Spleen (tissue), 11 donors: Measurements from ENCODE around the gene PLEKHA4. TPM values are rescaled to one million over a fixed set of nuclear protein-coding genes. Genes with fewer than 3 reads are reported as not detected.

Source experiments
- DNase-seq: peaks from one replicate; pipeline ENCODE4 v3.0.0-alpha.2; 2020
- H3K27ac ChIP-seq, 8 donors: fragments of 200-600 bp; sonication (generic) in 7 of 8; 1 replicate in 4 of 8; 2 replicates in 4 of 8; pipeline versions ENCODE4 v1.5.0 to v1.8.0; 2016 to 2021; ENCODE audit warnings: inconsistent platforms in 4 of 8, mild to moderate bottlenecking in 4 of 8, moderate library complexity in 1 of 8
- H3K27me3 ChIP-seq, 7 donors: fragments of 200-600 bp; sonication (generic) in 6 of 7; replicated peaks in 1 of 7; 1 replicate in 4 of 7; 2 replicates in 3 of 7; pipeline versions ENCODE4 v1.5.0 to v1.8.0; 2016 to 2021; ENCODE audit warnings: inconsistent platforms in 3 of 7, mild to moderate bottlenecking in 1 of 7
- H3K36me3 ChIP-seq, 6 donors: fragments of 200-600 bp; sonication (generic) in 5 of 6; 1 replicate in 4 of 6; 2 replicates in 2 of 6; pipeline versions ENCODE4 v1.5.0 to v1.8.0; 2016 to 2021; ENCODE audit warnings: inconsistent platforms in 2 of 6
- H3K4me1 ChIP-seq, 6 donors: fragments of 200-600 bp; sonication (generic) in 5 of 6; 1 replicate in 3 of 6; 2 replicates in 3 of 6; pipeline versions ENCODE4 v1.5.0 to v1.8.0; 2016 to 2021; ENCODE audit warnings: inconsistent platforms in 3 of 6
- H3K4me3 ChIP-seq, 8 donors: fragments of 200-600 bp; sonication (generic) in 7 of 8; 1 replicate in 4 of 8; 2 replicates in 4 of 8; pipeline versions ENCODE4 v1.5.0 to v1.8.0; 2016 to 2021; ENCODE audit warnings: inconsistent platforms in 4 of 8, mild to moderate bottlenecking in 4 of 8, moderate library complexity in 2 of 8
- H3K9me3 ChIP-seq, 8 donors: fragments of 200-600 bp; sonication (generic) in 7 of 8; 1 replicate in 4 of 8; 2 replicates in 4 of 8; pipeline versions ENCODE4 v1.5.0 to v1.8.0; 2016 to 2021; ENCODE audit warnings: inconsistent platforms in 4 of 8
- CTCF ChIP-seq, 11 experiments: fragments of 200-600 bp in 7 of 11; fragments of 450-650 bp in 4 of 11; sonication (generic) in 4 of 11; IDR thresholded peaks in 8 of 11; conservative IDR thresholded peaks in 3 of 11; 1 replicate in 7 of 11; 2 replicates in 4 of 11; pipeline versions ENCODE4 v1.4.0 to v1.8.0; 2016 to 2021; ENCODE audit warnings: antibody characterized with exemption in 11 of 11, inconsistent platforms in 4 of 11, mild to moderate bottlenecking in 1 of 11
- POLR2A ChIP-seq, 3 donors: fragments of 450-650 bp; IDR thresholded peaks; one replicate each; pipeline ENCODE4 v1.5.1; 2017; ENCODE audit warnings: antibody characterized with exemption in 3 of 3, mild to moderate bottlenecking in 1 of 3
- POLR2AphosphoS5 ChIP-seq, 3 donors: sonication (generic); formaldehyde crosslinking; IDR thresholded peaks; one replicate each; pipeline ENCODE4 v1.5.1; 2017; ENCODE audit warnings: antibody characterized with exemption in 3 of 3
- WGBS, 5 donors: extraction: QIAGEN DNeasy Blood & Tissue Kit in 3 of 5; methylation state at CpG; one replicate each; pipeline versions ENCODE4 v1.1.5 to v1.1.7; 2013 to 2018; 5-methylcytosine and 5-hydroxymethylcytosine counted together
- intact Hi-C: fragments of 100-400 bp; cut with DNase I; formaldehyde crosslinking; loops from one replicate; pipeline ENCODE4 v1.15.0; 2023; ENCODE audit warnings: low total_unique reads
- polyA plus RNA-seq, 3 donors: library from polyadenylated mRNA; stranded (reverse); fragments of 200-250 nt; gene quantifications; one replicate each; pipeline ENCODE4 v1.2.1, GENCODE V29; 2013
- total RNA-seq, 7 donors: library from RNA; depleted of rRNA in 3 of 7; stranded (reverse); fragments of >200 nt in 3 of 7; fragmentation: NEBNext Ultra II Directional in 4 of 7; extraction: Animal tissue kit (Norgen Biotek cat#: 25700) in 4 of 7; gene quantifications; one replicate each; pipeline versions ENCODE4 v1.1.0 to v1.2.1, GENCODE V29; 2016 to 2021
- donor health status: healthy with polysubstance abuse.
- donor health status: DM: no; HTN: no; CAD: no; lungs with moderate emphysema.
- donor health status: DM: no; HTN: no; CAD: no.
- donor health status: Bipolar disorder and iron deficiency.
- donor health status: healthy.
- donor health status: DM: no; HTN: no; CAD: no.
- donor health status: DM: yes; HTN: yes; CAD: no.

The PLEKHA4 gene
- total and polyA plus RNA-seq, 10 donors, result 8.6 to 24.2 (median 14.9) TPM

GRCh38 chr19:48859711-48860572 lies 8.5 kb downstream of the PLEKHA4 start:
- Histone ChIP-seq H3K36me3 (no peaks in the 10 kb centered on the region), H3K4me1 (peaks cover 0 to 10% (median 5%) of the 10 kb centered on the region in 6 donors), H3K27me3 (no peaks in the 10 kb centered on the region), H3K27ac (peak overlapping the region in 3 of 8 donors; percentile 46 to 47 (median 46)), H3K4me3 (peak overlapping the region in 5 of 8 donors; percentile 4 to 61 (median 31)), H3K9me3 (no peaks in the 10 kb centered on the region)
- intact Hi-C loops, result no loop called here
- TF ChIP-seq POLR2A (IDR thresholded peaks at IDR 0.05), result no peak
- DNase-seq, result no peak
- 70 to 84% (median 73%) methylated on average over 28 to 30 of the region's 30 CpGs for WGBS, 5 donors

GRCh38 chr19:48858984-48859710 lies 9.3 kb downstream of the PLEKHA4 start:
- peak overlapping the region in 5 of 8 donors; percentile 27 to 47 (median 46) for H3K27ac ChIP-seq
- intact Hi-C loops, result no loop called here
- 32 to 51% (median 34%) methylated on average over 29 to 34 of the region's 34 CpGs for WGBS, 5 donors

GRCh38 chr19:48856921-48857320 lies 11.5 kb downstream of the PLEKHA4 start:
- H3K4me3 ChIP-seq, result no peak overlapping the region
- no peak overlapping the region for H3K27ac ChIP-seq
- no peak for DNase-seq
- intact Hi-C loops, result no loop called here
- WGBS, 5 donors, result 85 to 98% (median 96%) methylated on average over 6 of the region's 6 CpGs
- no peaks in the 10 kb centered on the region for H3K27me3 ChIP-seq
- H3K36me3 ChIP-seq, result no peaks in the 10 kb centered on the region
- H3K9me3 ChIP-seq, result no peaks in the 10 kb centered on the region
- H3K4me1 ChIP-seq, result peaks cover 0 to 10% (median 5%) of the 10 kb centered on the region in 6 donors
- TF ChIP-seq POLR2A (IDR thresholded peaks at IDR 0.05), result no peak
- no peak for TF ChIP-seq POLR2AphosphoS5 (IDR thresholded peaks at IDR 0.05)
- no peak for TF ChIP-seq CTCF (IDR thresholded peaks at IDR 0.05 in 8 of 11, conservative IDR thresholded peaks at IDR 0.05 in 3 of 11)

More at GRCh38 chr19:48858984-48859710, 9.3 kb downstream of the PLEKHA4 start:
- Histone ChIP-seq H3K27me3 (no peaks in the 10 kb centered on the region), H3K4me1 (peaks cover 0 to 10% (median 5%) of the 10 kb centered on the region in 6 donors), H3K36me3 (no peaks in the 10 kb centered on the region), H3K9me3 (no peaks in the 10 kb centered on the region), H3K4me3 (peak overlapping the region in 7 of 8 donors; percentile 3 to 61 (median 28))
- no peak for TF ChIP-seq CTCF (IDR thresholded peaks at IDR 0.05 in 8 of 11, conservative IDR thresholded peaks at IDR 0.05 in 3 of 11)
- TF ChIP-seq POLR2AphosphoS5 (IDR thresholded peaks at IDR 0.05), result peak; percentile 9 to 53 (median 27)
- TF ChIP-seq POLR2A (IDR thresholded peaks at IDR 0.05), result no peak
- peak; percentile 93 for DNase-seq

- WGBS, 5 donors, result 88 to 95% (median 91%) methylated on average over 7 of the region's 7 CpGs
- TF ChIP-seq POLR2A (IDR thresholded peaks at IDR 0.05) (no peak), POLR2AphosphoS5 (IDR thresholded peaks at IDR 0.05) (no peak), CTCF (IDR thresholded peaks at IDR 0.05 in 8 of 11, conservative IDR thresholded peaks at IDR 0.05 in 3 of 11) (no peak)
- no peak overlapping the region for H3K27ac ChIP-seq
- no peak overlapping the region for H3K4me3 ChIP-seq
- DNase-seq, result no peak
- intact Hi-C loops, result no loop called here
- no peaks in the 10 kb centered on the region for H3K27me3 ChIP-seq
- peaks cover 0 to 5% (median under 1%) of the 10 kb centered on the region in 6 donors for H3K4me1 ChIP-seq
- no peaks in the 10 kb centered on the region for H3K36me3 ChIP-seq
- H3K9me3 ChIP-seq, result no peaks in the 10 kb centered on the region
These were observed 14.3 kb downstream of the PLEKHA4 start for GRCh38 chr19:48854103-48854502.
